Chondrocyte (in vitro differentiated cells): ENCODE measurements around the gene INSM2. TPM values are rescaled to one million over a fixed set of nuclear protein-coding genes. Genes with fewer than 3 reads are reported as not detected.

Experiments
- DNase-seq: peaks from one replicate; pipeline ENCODE4 v3.0.0; 2021; ENCODE audit warnings: mixed read lengths, low spot score
- H3K27ac Mint-ChIP-seq: one replicate; pipeline ENCODE4 v1.8.0; 2021; ENCODE audit warnings: mild to moderate bottlenecking, moderate library complexity, mixed read lengths; ENCODE audit not compliant: unreplicated experiment
- H3K27me3 Mint-ChIP-seq: 2 replicates; pipeline ENCODE4 v1.8.0; 2021; ENCODE audit warnings: low read depth, mixed read lengths
- H3K36me3 Mint-ChIP-seq: 2 replicates; pipeline ENCODE4 v1.8.0; 2021; ENCODE audit warnings: low read depth, mixed read lengths
- H3K4me1 Mint-ChIP-seq: 2 replicates; pipeline ENCODE4 v1.8.0; 2021; ENCODE audit warnings: low read depth, mild to moderate bottlenecking, mixed read lengths
- H3K4me3 Mint-ChIP-seq: one replicate; pipeline ENCODE4 v1.8.0; 2021; ENCODE audit warnings: mild to moderate bottlenecking, moderate library complexity, mixed read lengths; ENCODE audit not compliant: unreplicated experiment
- H3K9me3 Mint-ChIP-seq: 2 replicates; pipeline ENCODE4 v1.8.0; 2021; ENCODE audit warnings: low read depth, mixed read lengths
- CTCF ChIP-seq: fragments of 200-600 bp; sonication (generic); IDR thresholded peaks from 2 replicates; pipeline ENCODE4 v1.5.0; 2021; ENCODE audit warnings: antibody characterized with exemption, mild to moderate bottlenecking, moderate library complexity
- total RNA-seq: library from RNA; stranded (reverse); gene quantifications from 3 replicates; pipeline ENCODE4 v1.2.1, GENCODE V29; 2021

Gene INSM2
- total RNA-seq, 1 donor from 2014 or later, result not detected

- Mint-ChIP-seq H3K9me3 (peaks cover 2% of the 10 kb centered on the region), H3K4me1 (peaks cover 13% of the 10 kb centered on the region), H3K36me3 (no peaks in the 10 kb centered on the region), H3K4me3 (no peak overlapping the region), H3K27ac (no peak overlapping the region), H3K27me3 (no peaks in the 10 kb centered on the region)
- no peak for TF ChIP-seq CTCF
- no peak for DNase-seq
Observed at GRCh38 chr14:35557221-35557747, 23.3 kb downstream of the INSM2 start.

- Mint-ChIP-seq H3K27ac (no peak overlapping the region), H3K9me3 (peaks cover 2% of the 10 kb centered on the region), H3K4me1 (peaks cover 4% of the 10 kb centered on the region), H3K27me3 (no peaks in the 10 kb centered on the region), H3K36me3 (no peaks in the 10 kb centered on the region), H3K4me3 (no peak overlapping the region)
- DNase-seq, result no peak
- no peak for TF ChIP-seq CTCF
Observed at GRCh38 chr14:35558680-35559079, 24.7 kb downstream of the INSM2 start.

GRCh38 chr14:35565871-35566464 lies 32.0 kb downstream of the INSM2 start:
- no peak for DNase-seq
- H3K27ac Mint-ChIP-seq, result no peak overlapping the region
- TF ChIP-seq CTCF, result no peak
- H3K27me3 Mint-ChIP-seq, result no peaks in the 10 kb centered on the region
- no peaks in the 10 kb centered on the region for H3K4me1 Mint-ChIP-seq
- peaks cover 5% of the 10 kb centered on the region for H3K36me3 Mint-ChIP-seq
- no peaks in the 10 kb centered on the region for H3K9me3 Mint-ChIP-seq
- no peak overlapping the region for H3K4me3 Mint-ChIP-seq

- Mint-ChIP-seq H3K36me3 (peaks cover 5% of the 10 kb centered on the region), H3K9me3 (no peaks in the 10 kb centered on the region), H3K4me1 (no peaks in the 10 kb centered on the region), H3K27ac (no peak overlapping the region), H3K27me3 (no peaks in the 10 kb centered on the region), H3K4me3 (no peak overlapping the region)
- no peak for TF ChIP-seq CTCF
- DNase-seq, result no peak
Observed at GRCh38 chr14:35571598-35571997, 37.6 kb downstream of the INSM2 start.

- Mint-ChIP-seq H3K9me3 (no peaks in the 10 kb centered on the region), H3K27me3 (no peaks in the 10 kb centered on the region), H3K4me1 (no peaks in the 10 kb centered on the region), H3K36me3 (peaks cover 3% of the 10 kb centered on the region), H3K27ac (no peak overlapping the region), H3K4me3 (no peak overlapping the region)
- no peak for DNase-seq
- TF ChIP-seq CTCF, result no peak
Observed at GRCh38 chr14:35573911-35574310, 39.9 kb downstream of the INSM2 start.
